BE2C (cell line): ENCODE measurements around the gene GRID1.
"Not testable (repeated sequence)": the region's sequence is repeated elsewhere in the genome, so short reads cannot be mapped to it uniquely, and the experiment has no call there.

Experiments
- DNase-seq: peaks from one replicate; pipeline ENCODE4 v3.0.0-alpha.2; 2020
- H3K27me3 ChIP-seq: fragments of 250-450 bp; sonication (Bioruptor Pico); 2 replicates; pipeline ENCODE4 v1.5.1; 2020; ENCODE audit warnings: mild to moderate bottlenecking
- H3K36me3 ChIP-seq: fragments of 250-450 bp; sonication (Bioruptor Pico); 2 replicates; pipeline ENCODE4 v1.5.1; 2020; ENCODE audit warnings: mild to moderate bottlenecking
- H3K4me1 ChIP-seq: fragments of 250-450 bp; sonication (Bioruptor Pico); 2 replicates; pipeline ENCODE4 v1.5.1; 2020
- H3K4me3 ChIP-seq: 2 replicates; pipeline ENCODE4 v1.5.1; 2011; ENCODE audit warnings: low read depth, low read length
- H3K9me3 ChIP-seq: fragments of 250-450 bp; sonication (Bioruptor Pico); 2 replicates; pipeline ENCODE4 v1.5.1; 2020
- TF ChIP-seq, protein P1 (sequence below): IDR thresholded peaks from 2 replicates; pipeline ENCODE4 v1.5.1; 2012; ENCODE audit warnings: mild to moderate bottlenecking, low read depth, low read length

GRID1 gene

DNA sequence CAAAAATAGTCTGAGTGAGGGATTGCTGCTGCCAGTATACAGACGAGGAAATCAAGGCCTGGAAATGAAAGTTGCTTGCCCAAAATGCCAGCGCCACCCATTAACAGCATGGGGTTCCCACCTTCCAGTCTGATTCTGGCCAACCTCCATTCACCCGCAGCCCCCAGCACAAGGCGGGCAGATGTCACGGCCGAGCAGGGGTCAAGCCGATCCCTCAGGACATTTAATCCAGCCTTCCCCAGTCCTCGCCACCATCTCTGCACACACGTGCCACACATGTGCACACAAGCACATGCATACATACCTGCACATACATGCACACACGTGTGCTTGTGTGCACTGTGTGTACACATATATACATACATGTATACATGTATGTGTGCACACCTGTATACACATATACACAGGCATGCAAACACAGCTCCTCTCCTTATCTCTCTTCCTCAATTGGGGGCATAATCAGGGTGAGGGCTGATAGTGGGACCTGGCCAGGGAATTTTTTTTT, 122.9 kb downstream of the GRID1 start:
- Histone ChIP-seq H3K4me3 (no peak overlapping the region), H3K27me3 (no peaks in the 10 kb centered on the region), H3K9me3 (no peaks in the 10 kb centered on the region), H3K36me3 (no peaks in the 10 kb centered on the region), H3K4me1 (peaks cover 26% of the 10 kb centered on the region)
- TF ChIP-seq, protein P1, sequence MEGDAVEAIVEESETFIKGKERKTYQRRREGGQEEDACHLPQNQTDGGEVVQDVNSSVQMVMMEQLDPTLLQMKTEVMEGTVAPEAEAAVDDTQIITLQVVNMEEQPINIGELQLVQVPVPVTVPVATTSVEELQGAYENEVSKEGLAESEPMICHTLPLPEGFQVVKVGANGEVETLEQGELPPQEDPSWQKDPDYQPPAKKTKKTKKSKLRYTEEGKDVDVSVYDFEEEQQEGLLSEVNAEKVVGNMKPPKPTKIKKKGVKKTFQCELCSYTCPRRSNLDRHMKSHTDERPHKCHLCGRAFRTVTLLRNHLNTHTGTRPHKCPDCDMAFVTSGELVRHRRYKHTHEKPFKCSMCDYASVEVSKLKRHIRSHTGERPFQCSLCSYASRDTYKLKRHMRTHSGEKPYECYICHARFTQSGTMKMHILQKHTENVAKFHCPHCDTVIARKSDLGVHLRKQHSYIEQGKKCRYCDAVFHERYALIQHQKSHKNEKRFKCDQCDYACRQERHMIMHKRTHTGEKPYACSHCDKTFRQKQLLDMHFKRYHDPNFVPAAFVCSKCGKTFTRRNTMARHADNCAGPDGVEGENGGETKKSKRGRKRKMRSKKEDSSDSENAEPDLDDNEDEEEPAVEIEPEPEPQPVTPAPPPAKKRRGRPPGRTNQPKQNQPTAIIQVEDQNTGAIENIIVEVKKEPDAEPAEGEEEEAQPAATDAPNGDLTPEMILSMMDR: no peak
- DNase-seq: no peak

DNA sequence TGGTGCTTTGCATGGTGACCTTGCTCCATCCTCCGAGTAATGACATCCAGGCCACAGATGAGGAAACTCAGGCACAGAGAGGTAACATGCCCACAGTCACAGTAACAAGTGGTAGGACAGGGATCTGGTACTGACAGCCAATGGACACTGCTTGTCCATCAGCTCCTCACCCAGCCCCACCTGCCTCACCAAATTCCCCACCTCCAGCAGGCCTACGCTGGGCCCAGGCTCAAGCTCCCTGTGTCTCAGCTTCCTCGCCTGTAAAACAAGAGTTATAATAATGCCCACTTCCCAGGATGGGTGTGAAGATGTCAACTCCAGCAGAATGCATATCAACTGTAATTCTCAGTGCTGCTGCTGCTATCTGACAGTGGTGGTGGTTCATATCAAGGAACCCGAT, 123.8 kb downstream of the GRID1 start:
- no peak overlapping the region for H3K4me3 ChIP-seq
- H3K4me1 ChIP-seq: peaks cover 26% of the 10 kb centered on the region
- no peaks in the 10 kb centered on the region for H3K36me3 ChIP-seq
- H3K9me3 ChIP-seq: no peaks in the 10 kb centered on the region; the same call in 1 of the 2 replicates
- no peaks in the 10 kb centered on the region for H3K27me3 ChIP-seq
- TF ChIP-seq, protein P1: no peak
- no peak for DNase-seq

DNA sequence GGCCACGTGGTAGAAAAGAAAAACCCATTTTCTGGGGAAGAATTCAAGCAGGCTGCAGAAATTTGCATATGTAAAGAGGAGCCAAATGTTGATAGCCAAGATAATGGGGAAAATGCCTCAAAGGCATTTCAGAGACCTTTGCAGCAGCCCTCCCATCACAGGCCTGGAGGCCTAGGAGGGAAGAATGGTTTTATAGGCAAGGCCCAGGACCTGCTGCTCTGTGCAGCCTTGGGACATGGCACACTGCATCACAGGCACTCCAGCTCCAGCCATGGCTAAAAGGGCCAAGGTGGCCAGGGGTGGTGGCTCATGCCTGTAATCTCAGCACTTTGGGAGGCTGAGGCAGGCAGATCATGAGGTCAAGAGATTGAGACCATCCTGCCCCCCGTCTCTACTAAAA, 128.5 kb downstream of the GRID1 start:
- H3K4me3 ChIP-seq, DNase-seq, H3K4me1 ChIP-seq, H3K27me3 ChIP-seq, H3K9me3 ChIP-seq, H3K36me3 ChIP-seq: not testable (repeated sequence)

DNA sequence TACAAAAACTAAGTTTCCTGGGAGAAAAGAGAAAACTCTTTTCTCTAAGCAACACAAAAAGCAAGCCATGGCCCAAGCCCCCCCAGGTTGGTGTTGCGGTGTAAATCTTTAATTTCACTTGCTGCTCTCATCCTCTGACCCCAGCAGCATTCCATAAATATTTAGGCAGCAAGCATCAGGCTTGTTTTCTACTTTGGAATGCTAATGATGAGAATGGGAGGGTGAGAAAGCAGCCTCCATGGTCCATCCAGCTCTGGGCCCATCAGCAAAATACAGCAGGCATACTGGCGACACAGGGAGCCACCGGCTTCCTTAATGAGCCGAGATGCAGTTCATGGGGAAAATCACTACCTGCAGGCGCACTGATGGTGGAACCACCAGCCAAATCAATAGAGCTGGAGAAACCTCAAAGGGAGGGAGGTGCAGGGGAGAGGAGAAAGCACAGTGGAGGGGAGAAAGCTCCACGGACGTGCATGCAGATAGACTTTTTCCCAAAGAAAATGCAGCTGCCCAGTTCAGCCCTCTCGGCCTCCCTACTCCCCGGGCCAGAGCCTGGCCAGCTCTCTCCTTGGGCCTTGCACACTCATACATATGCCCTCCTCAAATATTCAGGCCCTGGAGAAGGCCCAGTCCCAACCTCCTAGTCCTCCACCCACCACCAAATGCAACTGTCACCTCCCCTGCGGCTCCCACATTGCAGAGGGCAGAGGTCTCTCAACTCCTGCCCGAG, 131.9 kb downstream of the GRID1 start:
- H3K4me1 ChIP-seq: peaks cover 9% of the 10 kb centered on the region
- no peak for DNase-seq
- no peaks in the 10 kb centered on the region for H3K36me3 ChIP-seq
- H3K9me3 ChIP-seq: no peaks in the 10 kb centered on the region; the same call in 1 of the 2 replicates
- H3K27me3 ChIP-seq: no peaks in the 10 kb centered on the region
- H3K4me3 ChIP-seq: no peak overlapping the region
- TF ChIP-seq, protein P1: no peak

DNA sequence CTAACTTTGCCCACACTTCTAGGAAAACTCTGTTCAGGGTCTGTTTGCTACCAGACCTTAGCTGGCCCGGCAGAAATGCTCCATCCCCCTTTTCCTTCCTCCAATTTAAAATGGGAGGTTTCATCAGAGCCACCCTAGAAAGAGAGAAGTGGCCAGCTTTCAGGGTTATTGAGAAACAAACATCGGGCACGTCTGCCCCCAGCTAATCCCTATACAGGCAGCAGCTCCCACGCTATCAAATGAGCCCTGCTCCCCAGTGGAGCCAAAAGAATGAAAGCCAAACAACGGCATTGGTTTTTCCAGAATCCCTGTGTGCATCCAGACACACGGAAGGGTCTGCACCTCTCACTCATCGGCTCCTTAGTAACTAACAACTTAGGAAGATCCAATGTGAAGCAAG, 132.5 kb downstream of the GRID1 start:
- no peaks in the 10 kb centered on the region; the same call in 1 of the 2 replicates for H3K9me3 ChIP-seq
- H3K4me1 ChIP-seq: peaks cover 9% of the 10 kb centered on the region
- no peaks in the 10 kb centered on the region for H3K27me3 ChIP-seq
- no peaks in the 10 kb centered on the region for H3K36me3 ChIP-seq
- H3K4me3 ChIP-seq: no peak overlapping the region
- TF ChIP-seq, protein P1: no peak
- no peak for DNase-seq

DNA sequence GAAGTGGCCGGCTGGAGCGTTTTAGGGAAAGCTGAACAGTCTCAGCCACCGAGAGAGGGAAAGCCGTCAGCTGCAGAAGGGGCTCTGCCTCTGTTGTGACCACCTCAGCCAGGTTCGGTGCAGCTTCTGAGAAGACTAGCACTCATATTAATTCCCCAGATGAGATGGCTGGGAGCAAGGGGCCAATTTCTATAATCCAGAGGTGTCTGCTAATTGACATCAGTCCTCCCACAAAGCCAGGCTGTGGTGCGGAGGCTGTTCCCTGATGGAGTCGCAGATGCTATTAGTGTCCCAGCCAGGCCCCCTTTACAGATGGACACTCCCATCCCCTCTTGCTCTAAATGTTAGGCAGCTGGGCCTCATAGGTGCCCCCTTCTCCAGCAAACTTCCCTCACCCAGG, 133.5 kb downstream of the GRID1 start:
- DNase-seq: peak; percentile 32
- Histone ChIP-seq H3K36me3 (no peaks in the 10 kb centered on the region), H3K9me3 (no peaks in the 10 kb centered on the region; the same call in 1 of the 2 replicates), H3K4me1 (peaks cover 9% of the 10 kb centered on the region), H3K27me3 (no peaks in the 10 kb centered on the region), H3K4me3 (no peak overlapping the region)
- TF ChIP-seq, protein P1: no peak
